ENCODE data around the gene GNAI3. TPM values are rescaled to one million over a fixed set of nuclear protein-coding genes. Genes with fewer than 3 reads are reported as not detected.

GNAI3 gene
- total RNA-seq = 8.3 TPM

GRCh38 chr1:109548321-109549267, at the start of gene GNAI3:
Gene GNAI3 (plus strand): TSS chr1:109548615. CDS start chr1:109548721, 106 bp downstream.

GRCh38 chr1:109509176-109510134, 39.0 kb upstream of the GNAI3 start, which contains the start of gene AMIGO1:
Gene AMIGO1 (minus strand): TSS chr1:109509727. CDS start chr1:109508912, 815 bp downstream.

GRCh38 chr1:109539676-109540075, 8.7 kb upstream of the GNAI3 start, which contains the start of gene GPR61:
Gene GPR61 (plus strand): TSS chr1:109539872. CDS start chr1:109543023, 3,151 bp downstream.

GRCh38 chr1:109619576-109620400, 71.4 kb downstream of the GNAI3 start, which contains the start of the genes AMPD2 and GNAT2:
Gene AMPD2 (plus strand): TSS chr1:109619837. CDS start chr1:109621176, 1,339 bp downstream.
Gene GNAT2 (minus strand): TSS chr1:109619616. CDS start chr1:109612870, 6,746 bp downstream.

GRCh38 chr1:109655615-109656519, 107.5 kb downstream of the GNAI3 start, which contains the start of gene GSTM4:
Gene GSTM4 (plus strand): TSS chr1:109656099. CDS start chr1:109656390, 291 bp downstream.

GRCh38 chr1:109667452-109668122, 119.2 kb downstream of the GNAI3 start, which contains the start of gene GSTM2:
Gene GSTM2 (plus strand): TSS chr1:109668057. CDS start chr1:109668116, 59 bp downstream.

Small RNA genes within 50 kb of the gene (small RNA-seq; reads per million reads assigned to genes)
- not detected for gene RNU6V (ENCODE audit: low replicate concordance)

Other genes starting within 250 kb of the GNAI3 start
- gene MYBPHL, start 241.6 kb upstream of the GNAI3 start, total RNA-seq = not detected
- gene SORT1, start 150.7 kb upstream of the GNAI3 start, total RNA-seq = 52.5 TPM
- gene PSMA5, start 122.2 kb upstream of the GNAI3 start, total RNA-seq = 23.8 TPM
- gene SYPL2, start 82.1 kb upstream of the GNAI3 start, total RNA-seq = 25.6 TPM
- 6.0 TPM for gene ATXN7L2, start 64.7 kb upstream of the GNAI3 start, total RNA-seq
- gene CYB561D1, start 54.5 kb upstream of the GNAI3 start, total RNA-seq = 6.3 TPM
- gene AMIGO1, start 38.9 kb upstream of the GNAI3 start, total RNA-seq = 7.6 TPM
- gene GPR61, start 8.7 kb upstream of the GNAI3 start, total RNA-seq = 0.35 TPM
- not detected for gene GNAT2, start 71.0 kb downstream of the GNAI3 start, total RNA-seq
- 66.7 TPM for gene AMPD2, start 71.2 kb downstream of the GNAI3 start, total RNA-seq
- 33.1 TPM for gene GSTM4, start 107.5 kb downstream of the GNAI3 start, total RNA-seq
- 102 TPM for gene GSTM2, start 119.4 kb downstream of the GNAI3 start, total RNA-seq
- not detected for gene GSTM1, start 139.2 kb downstream of the GNAI3 start, total RNA-seq
- gene GSTM5, start 163.6 kb downstream of the GNAI3 start, total RNA-seq = 16.5 TPM
- gene GSTM3, start 192.4 kb downstream of the GNAI3 start, total RNA-seq = 175 TPM
- 0.41 TPM for gene EPS8L3, start 215.3 kb downstream of the GNAI3 start, total RNA-seq

Measured in metanephros (tissue), 2 donors.